ENCODE measurements around the gene TBL1X.

The TBL1X gene

GRCh38 chrX:9628779-9629493, 164.1 kb downstream of the TBL1X start:
- no peak for DNase-seq (ENCODE audit: low read depth)

GRCh38 chrX:9634551-9634950, 169.7 kb downstream of the TBL1X start:
- DNase-seq (ENCODE audit: low read depth), result no peak

GRCh38 chrX:9635368-9635767, 170.5 kb downstream of the TBL1X start:
- DNase-seq (ENCODE audit: low read depth), result no peak

- no peak for DNase-seq (ENCODE audit: low read depth)
Observed at GRCh38 chrX:9635803-9636202, 170.9 kb downstream of the TBL1X start.

GRCh38 chrX:9638871-9639270, 174.0 kb downstream of the TBL1X start:
- DNase-seq (ENCODE audit: low read depth), result no peak

- DNase-seq (ENCODE audit: low read depth), result no peak
Observed at GRCh38 chrX:9642270-9642995, 177.6 kb downstream of the TBL1X start.

- DNase-seq (ENCODE audit: low read depth), result no peak
Observed at GRCh38 chrX:9643807-9644206, 178.9 kb downstream of the TBL1X start.

- DNase-seq (ENCODE audit: low read depth), result no peak
Observed at GRCh38 chrX:9644335-9644734, 179.5 kb downstream of the TBL1X start.

- DNase-seq (ENCODE audit: low read depth), result no peak
Observed at GRCh38 chrX:9646471-9647224, 181.8 kb downstream of the TBL1X start.

- no peak for DNase-seq (ENCODE audit: low read depth)
Observed at GRCh38 chrX:9647431-9647830, 182.6 kb downstream of the TBL1X start.

- DNase-seq (ENCODE audit: low read depth), result no peak
Observed at GRCh38 chrX:9650091-9650490, 185.2 kb downstream of the TBL1X start.

GRCh38 chrX:9651737-9652136, 186.9 kb downstream of the TBL1X start:
- no peak for DNase-seq (ENCODE audit: low read depth)

- DNase-seq (ENCODE audit: low read depth), result no peak
Observed at GRCh38 chrX:9654929-9655328, 190.1 kb downstream of the TBL1X start.

- DNase-seq (ENCODE audit: low read depth), result no peak
Observed at GRCh38 chrX:9656277-9656676, 191.4 kb downstream of the TBL1X start.

GRCh38 chrX:9656871-9657270, 192.0 kb downstream of the TBL1X start:
- DNase-seq (ENCODE audit: low read depth), result no peak

GRCh38 chrX:9657590-9658256, 192.9 kb downstream of the TBL1X start:
- DNase-seq (ENCODE audit: low read depth), result no peak

- no peak for DNase-seq (ENCODE audit: low read depth)
Observed at GRCh38 chrX:9658409-9658808, 193.6 kb downstream of the TBL1X start.

- DNase-seq (ENCODE audit: low read depth), result no peak
Observed at GRCh38 chrX:9659571-9660195, 194.8 kb downstream of the TBL1X start.

- DNase-seq (ENCODE audit: low read depth), result no peak
Observed at GRCh38 chrX:9662148-9662547, 197.3 kb downstream of the TBL1X start.

- DNase-seq (ENCODE audit: low read depth), result no peak
Observed at GRCh38 chrX:9663216-9663615, 198.4 kb downstream of the TBL1X start.

GRCh38 chrX:9664224-9664623, 199.4 kb downstream of the TBL1X start:
- DNase-seq (ENCODE audit: low read depth), result no peak

- no peak for DNase-seq (ENCODE audit: low read depth)
Observed at GRCh38 chrX:9665113-9665512, 200.3 kb downstream of the TBL1X start.
